ENCODE data around the gene NUDT16L1. TPM values are rescaled to one million over a fixed set of nuclear protein-coding genes. Genes with fewer than 3 reads are reported as not detected.

The NUDT16L1 gene
- total and polyA plus RNA-seq, 2 of the 13 experiments (the other 11 are each of a cell fraction or from before 2014, with no cell fraction given) = 28.0 to 40.5 TPM

GRCh38 chr16:4703906-4704305, 10.5 kb downstream of the NUDT16L1 start (continued):
- TF ChIP-seq HHEX (CRISPR knock-in tag; IDR thresholded peaks at IDR 0.05) (no peak), ZNF607 (CRISPR knock-in tag; IDR thresholded peaks at IDR 0.05; ENCODE audit: borderline replicate concordance) (no peak), MTF1 (CRISPR knock-in tag; IDR thresholded peaks at IDR 0.05) (no peak), CSRNP2 (CRISPR knock-in tag; conservative IDR thresholded peaks at IDR 0.05; ENCODE audit: low read depth) (no peak)

GRCh38 chr16:4704491-4704890, 11.1 kb downstream of the NUDT16L1 start:
- Histone ChIP-seq H3K27ac (ENCODE audit: extremely low read length, insufficient read depth, low read length) (no peak overlapping the region), H3K36me3 (replicated peaks in 1 of 2; ENCODE audit: control insufficient read depth in 1 of 2, insufficient read depth in 2 of 2, low read length in 2 of 2) (peaks cover 29 to 56% of the 10 kb centered on the region in 2 experiments), H3K79me2 (ENCODE audit: insufficient read depth, low read length) (no peaks in the 10 kb centered on the region), H3K4me2 (ENCODE audit: low read depth, low read length) (no peak overlapping the region), H4K20me1 (ENCODE audit: insufficient read depth, low read length) (no peaks in the 10 kb centered on the region), H3K4me3 (replicated peaks in 1 of 3; ENCODE audit: insufficient read depth in 1 of 3, low read depth in 2 of 3, low read length in 3 of 3) (no peak overlapping the region), H3K4me1 (ENCODE audit: insufficient read depth, low read length) (peaks cover 18% of the 10 kb centered on the region), H3K27me3 (ENCODE audit: control insufficient read depth in 1 of 2, insufficient read depth in 2 of 2, low read length in 2 of 2) (no peaks in the 10 kb centered on the region), H3K9ac (ENCODE audit: insufficient read depth, low read depth, low read length) (no peak overlapping the region), H3K9me3 (ENCODE audit: low read length) (no peaks in the 10 kb centered on the region), H2AFZ (ENCODE audit: low read length) (no peak overlapping the region)
- TF ChIP-seq ZNF670 (CRISPR knock-in tag; IDR thresholded peaks at IDR 0.05; ENCODE audit: borderline replicate concordance) (no peak), ZNF451 (CRISPR knock-in tag; IDR thresholded peaks at IDR 0.05) (no peak), SMAD9 (CRISPR knock-in tag; IDR thresholded peaks at IDR 0.05) (no peak), HMGXB3 (CRISPR knock-in tag; IDR thresholded peaks at IDR 0.05; ENCODE audit: borderline replicate concordance) (no peak), KLF12 (CRISPR knock-in tag; IDR thresholded peaks at IDR 0.05; ENCODE audit: borderline replicate concordance) (no peak), PAWR (CRISPR knock-in tag; IDR thresholded peaks at IDR 0.05; ENCODE audit: borderline replicate concordance) (no peak), TFAP4 (IDR thresholded peaks at IDR 0.05; ENCODE audit: borderline replicate concordance, low read depth) (no peak), ZNF891 (CRISPR knock-in tag; IDR thresholded peaks at IDR 0.05) (no peak), DNMT3B (CRISPR knock-in tag; conservative IDR thresholded peaks at IDR 0.05) (no peak)
- ChIA-PET POLR2A (no interaction called here), CTCF (ENCODE audit: low intra/inter-chr PET ratio, low total read pairs) (no interaction called here)
- BruUV-seq (replicated peaks) = no TSS peak
- in situ Hi-C loops (cut with HindIII; ENCODE audit: extremely low pct_ligation_motif_present, low pct_unique_long_range_greater_than_20kb) = no loop called here
- intact Hi-C loops (cut with micrococcal nuclease; ENCODE audit: unreplicated experiment) = no loop called here
- no peak for FAIRE-seq
- WGBS (ENCODE audit: low lambda C conversion rate) = 96% methylated on average over 7 of the region's 8 CpGs
- no peak for ATAC-seq
- DNase-seq (ENCODE audit: low spot score) = no peak

Data from HepG2 (cell line).